HEK293 (cell line): ENCODE measurements around the gene PGBD1.

Experiments used
- HOXD13 ChIP-seq: sonication (generic); formaldehyde crosslinking; IDR thresholded peaks from 2 replicates; pipeline ENCODE4 v1.8.0; 2022; ENCODE audit warnings: missing genetic modification reagents, borderline replicate concordance
- INSM2 ChIP-seq: fragments of 450-650 bp; formaldehyde crosslinking; IDR thresholded peaks from 2 replicates; pipeline ENCODE4 v1.5.1; 2016; ENCODE audit warnings: missing biosample characterization, missing genetic modification characterization
- KLF10 ChIP-seq: fragments of 450-650 bp; IDR thresholded peaks from 2 replicates; pipeline ENCODE4 v1.5.1; 2018; ENCODE audit warnings: missing biosample characterization, mild to moderate bottlenecking, missing genetic modification characterization
- MYNN ChIP-seq: fragments of 450-650 bp; formaldehyde crosslinking; IDR thresholded peaks from 2 replicates; pipeline ENCODE4 v1.5.1; 2016; ENCODE audit warnings: missing biosample characterization, missing genetic modification characterization, borderline replicate concordance
- OVOL3 ChIP-seq: fragments of 450-650 bp; formaldehyde crosslinking; IDR thresholded peaks from 2 replicates; pipeline ENCODE4 v1.5.1; 2016; ENCODE audit warnings: missing biosample characterization, missing genetic modification characterization
- PATZ1 ChIP-seq: fragments of 450-650 bp; formaldehyde crosslinking; IDR thresholded peaks from 2 replicates; pipeline ENCODE4 v1.5.1; 2016; ENCODE audit warnings: missing biosample characterization, missing genetic modification characterization
- PRDM4 ChIP-seq: fragments of 450-650 bp; formaldehyde crosslinking; IDR thresholded peaks from 2 replicates; pipeline ENCODE4 v1.5.1; 2017; ENCODE audit warnings: missing biosample characterization, missing genetic modification characterization
- SCRT2 ChIP-seq: fragments of 450-650 bp; formaldehyde crosslinking; IDR thresholded peaks from 2 replicates; pipeline ENCODE4 v1.5.1; 2016; ENCODE audit warnings: missing biosample characterization, missing genetic modification characterization
- ZBTB6 ChIP-seq: fragments of 450-650 bp; formaldehyde crosslinking; IDR thresholded peaks from 2 replicates; pipeline ENCODE4 v1.5.1; 2017; ENCODE audit warnings: missing biosample characterization, missing genetic modification characterization
- ZNF133 ChIP-seq: fragments of 450-650 bp; formaldehyde crosslinking; IDR thresholded peaks from 2 replicates; pipeline ENCODE4 v1.5.1; 2016; ENCODE audit warnings: missing biosample characterization, missing genetic modification characterization
- ZNF155 ChIP-seq: fragments of 450-650 bp; formaldehyde crosslinking; IDR thresholded peaks from 2 replicates; pipeline ENCODE4 v1.5.1; 2016; ENCODE audit warnings: missing biosample characterization, missing genetic modification characterization
- ZNF221 ChIP-seq: fragments of 450-650 bp; formaldehyde crosslinking; IDR thresholded peaks from 2 replicates; pipeline ENCODE4 v1.5.1; 2017; ENCODE audit warnings: missing biosample characterization, missing genetic modification characterization, borderline replicate concordance
- ZNF23 ChIP-seq: fragments of 450-650 bp; formaldehyde crosslinking; IDR thresholded peaks from 2 replicates; pipeline ENCODE4 v1.5.1; 2016; ENCODE audit warnings: missing biosample characterization, missing genetic modification characterization, borderline replicate concordance
- ZNF266 ChIP-seq: fragments of 450-650 bp; formaldehyde crosslinking; IDR thresholded peaks from 2 replicates; pipeline ENCODE4 v1.5.1; 2016; ENCODE audit warnings: missing biosample characterization, missing genetic modification characterization, low read depth
- ZNF274 ChIP-seq, 2 experiments: fragments of 200-500 bp in 1 of 2; fragments of 450-650 bp in 1 of 2; sonication (Bioruptor generic) in 1 of 2; formaldehyde crosslinking in 1 of 2; IDR thresholded peaks; 2 replicates each; pipeline versions ENCODE4 v1.5.1 to v1.6.1; 2014 to 2016; ENCODE audit warnings: borderline replicate concordance in 1 of 2, inconsistent platforms in 1 of 2, low read length in 1 of 2, missing biosample characterization in 1 of 2, missing genetic modification characterization in 1 of 2
- ZNF280D ChIP-seq: fragments of 450-650 bp; formaldehyde crosslinking; IDR thresholded peaks from 2 replicates; pipeline ENCODE4 v1.5.1; 2016; ENCODE audit warnings: missing biosample characterization, missing genetic modification characterization
- ZNF335 ChIP-seq: fragments of 450-650 bp; formaldehyde crosslinking; conservative IDR thresholded peaks from 2 replicates; pipeline ENCODE4 v1.5.1; 2016; ENCODE audit warnings: missing biosample characterization, missing genetic modification characterization
- ZNF354C ChIP-seq: fragments of 450-650 bp; formaldehyde crosslinking; IDR thresholded peaks from 2 replicates; pipeline ENCODE4 v1.5.1; 2016; ENCODE audit warnings: missing biosample characterization, missing genetic modification characterization, low read depth, borderline replicate concordance
- ZNF529 ChIP-seq: fragments of 450-650 bp; formaldehyde crosslinking; IDR thresholded peaks from 2 replicates; pipeline ENCODE4 v1.5.1; 2017; ENCODE audit warnings: missing genetic modification characterization, missing biosample characterization; ENCODE audit not compliant: insufficient replicate concordance
- ZNF544 ChIP-seq: fragments of 450-650 bp; formaldehyde crosslinking; IDR thresholded peaks from 2 replicates; pipeline ENCODE4 v1.5.0; 2017; ENCODE audit warnings: missing biosample characterization, missing genetic modification characterization
- ZNF561 ChIP-seq: fragments of 450-650 bp; IDR thresholded peaks from 2 replicates; pipeline ENCODE4 v1.5.1; 2018; ENCODE audit warnings: missing biosample characterization, missing genetic modification characterization, borderline replicate concordance
- ZNF610 ChIP-seq: fragments of 450-650 bp; formaldehyde crosslinking; IDR thresholded peaks from 2 replicates; pipeline ENCODE4 v1.5.1; 2016; ENCODE audit warnings: missing biosample characterization, missing genetic modification characterization, borderline replicate concordance
- ZNF629 ChIP-seq: fragments of 450-650 bp; formaldehyde crosslinking; IDR thresholded peaks from 2 replicates; pipeline ENCODE4 v1.5.1; 2017; ENCODE audit warnings: missing biosample characterization, missing genetic modification characterization
- ZNF658 ChIP-seq: fragments of 450-650 bp; formaldehyde crosslinking; IDR thresholded peaks from 2 replicates; pipeline ENCODE4; 2016; ENCODE audit warnings: missing biosample characterization, missing genetic modification characterization
- ZNF747 ChIP-seq: fragments of 450-650 bp; formaldehyde crosslinking; IDR thresholded peaks from 2 replicates; pipeline ENCODE4 v1.5.1; 2016; ENCODE audit warnings: missing biosample characterization, missing genetic modification characterization
- ZNF768 ChIP-seq: fragments of 450-650 bp; formaldehyde crosslinking; IDR thresholded peaks from 2 replicates; pipeline ENCODE4 v1.5.1; 2018; ENCODE audit warnings: missing biosample characterization, mild to moderate bottlenecking, missing genetic modification characterization
- ZSCAN23 ChIP-seq: fragments of 450-650 bp; formaldehyde crosslinking; IDR thresholded peaks from 2 replicates; pipeline ENCODE4 v1.5.1; 2016; ENCODE audit warnings: missing biosample characterization, missing genetic modification characterization

The PGBD1 gene

GRCh38 chr6:28349892-28350737 is 68.7 kb downstream of the PGBD1 start, which contains the start of gene ZKSCAN3 (continued):
- peak; percentile 64 for TF ChIP-seq ZNF561 (tag by site-specific recombination)
- no peak for TF ChIP-seq ZNF221 (tag by site-specific recombination)
- no peak for TF ChIP-seq ZNF544 (tag by site-specific recombination)
- peak; percentile 83 for TF ChIP-seq ZNF610 (tag by site-specific recombination)
- TF ChIP-seq PRDM4 (tag by site-specific recombination), result peak; percentile 95
- no peak for TF ChIP-seq MYNN (tag by site-specific recombination)
- no peak for TF ChIP-seq ZNF155 (tag by site-specific recombination)
- TF ChIP-seq ZNF335 (tag by site-specific recombination), result peak; percentile 97
- TF ChIP-seq OVOL3 (tag by site-specific recombination), result peak; percentile 76; the same call in 1 of the 2 replicates
- no peak for TF ChIP-seq ZNF658 (tag by site-specific recombination)
- TF ChIP-seq ZNF768, result peak; percentile 82; the same call in 1 of the 2 replicates
- no peak for TF ChIP-seq ZNF747
- no peak for TF ChIP-seq ZSCAN23 (tag by site-specific recombination)
- TF ChIP-seq HOXD13 (CRISPR knock-in tag), result no peak
- TF ChIP-seq ZNF23, result no peak
- peak; percentile 95 for TF ChIP-seq PATZ1 (tag by site-specific recombination)
- TF ChIP-seq SCRT2 (tag by site-specific recombination), result no peak
- no peak for TF ChIP-seq ZNF133
- peak; percentile 18; the same call in 1 of the 2 replicates for TF ChIP-seq KLF10 (tag by site-specific recombination)
- no peak for TF ChIP-seq ZNF354C (tag by site-specific recombination)
- no peak for TF ChIP-seq ZNF529 (tag by site-specific recombination)
- peak; percentile 66; the same call in 1 of the 2 replicates for TF ChIP-seq ZNF629
- no peak for TF ChIP-seq ZNF274 (IDR thresholded peaks at IDR 0.05; ENCODE audit: low read length)
- no peak for TF ChIP-seq ZNF274 (tag by site-specific recombination; IDR thresholded peaks at IDR 0.05; ENCODE audit: borderline replicate concordance)
- peak; percentile 78 for TF ChIP-seq INSM2 (tag by site-specific recombination)
- TF ChIP-seq ZBTB6 (tag by site-specific recombination), result no peak
- no peak; the same call in 1 of the 2 replicates for TF ChIP-seq ZNF280D (tag by site-specific recombination)
- TF ChIP-seq ZNF266 (tag by site-specific recombination), result no peak
